Endodermal cell (in vitro differentiated cells): ENCODE data around the gene CCDC192. TPM values are rescaled to one million over a fixed set of nuclear protein-coding genes. Genes with fewer than 3 reads are reported as not detected.

Source experiments
- DNase-seq: peaks from one replicate; pipeline ENCODE4 v3.0.0-alpha.2; 2017
- H3K27ac ChIP-seq: 2 replicates; pipeline ENCODE4 v1.5.1; 2013; ENCODE audit warnings: mild to moderate bottlenecking, low read depth, low read length, moderate library complexity
- H3K27me3 ChIP-seq: 2 replicates; pipeline ENCODE4 v1.6.1; 2013; ENCODE audit warnings: mild to moderate bottlenecking, low read length, moderate library complexity; ENCODE audit not compliant: insufficient read depth, control insufficient read depth, poor library complexity, severe bottlenecking
- H3K36me3 ChIP-seq: 2 replicates; pipeline ENCODE4 v1.7.0; 2013; ENCODE audit warnings: mild to moderate bottlenecking, low read length, moderate library complexity; ENCODE audit not compliant: control insufficient read depth, insufficient read depth
- H3K4me1 ChIP-seq: one replicate; pipeline ENCODE4 v1.7.0; 2013; ENCODE audit warnings: low read length; ENCODE audit not compliant: control insufficient read depth, insufficient read depth
- H3K4me3 ChIP-seq: 2 replicates; pipeline ENCODE4 v1.5.1; 2013; ENCODE audit warnings: mild to moderate bottlenecking, low read length, moderate library complexity
- H3K9ac ChIP-seq: 2 replicates; pipeline ENCODE4 v1.6.1; 2013; ENCODE audit warnings: mild to moderate bottlenecking, low read length, moderate library complexity; ENCODE audit not compliant: poor library complexity, severe bottlenecking; ENCODE audit errors: extremely low read depth
- H3K9me3 ChIP-seq: 2 replicates; pipeline ENCODE4 v1.6.1; 2013; ENCODE audit warnings: mild to moderate bottlenecking, low read length, moderate library complexity; ENCODE audit not compliant: control insufficient read depth
- H3K27ac Mint-ChIP-seq: 2 replicates; pipeline ENCODE4 v1.8.0; 2020; ENCODE audit warnings: mixed read lengths
- H3K27me3 Mint-ChIP-seq: 2 replicates; pipeline ENCODE4 v1.8.0; 2021; ENCODE audit warnings: mild to moderate bottlenecking, mixed read lengths; ENCODE audit not compliant: insufficient read depth
- H3K36me3 Mint-ChIP-seq: 2 replicates; pipeline ENCODE4 v1.8.0; 2020; ENCODE audit warnings: low read depth, mixed read lengths
- H3K4me1 Mint-ChIP-seq: 2 replicates; pipeline ENCODE4 v1.8.0; 2020; ENCODE audit warnings: mixed read lengths
- H3K4me3 Mint-ChIP-seq: 2 replicates; pipeline ENCODE4 v1.8.0; 2020; ENCODE audit warnings: mild to moderate bottlenecking, moderate library complexity, mixed read lengths
- H3K9me3 Mint-ChIP-seq: 2 replicates; pipeline ENCODE4 v1.8.0; 2020; ENCODE audit warnings: mild to moderate bottlenecking, mixed read lengths
- CTCF ChIP-seq: fragments of 200-600 bp; sonication (generic); conservative IDR thresholded peaks from 2 replicates; pipeline ENCODE4 v1.5.0; 2021; ENCODE audit warnings: antibody characterized with exemption, mild to moderate bottlenecking
- WGBS, 2 experiments: methylation state at CpG; one replicate each; pipeline versions ENCODE4 v1.1.5 to v1.1.7; 2013; ENCODE audit warnings: missing lambda C conversion rate in 2 of 2, mixed read lengths in 1 of 2; ENCODE audit not compliant: insufficient coverage in 1 of 2, insufficient read length in 1 of 2; 5-methylcytosine and 5-hydroxymethylcytosine counted together
- total RNA-seq, 2 donors: library from RNA; stranded (reverse); fragmentation: NEBNext Ultra II Directional in 1 of 2; extraction: Animal tissue kit (Norgen Biotek cat#: 25700) in 1 of 2; gene quantifications; 2 replicates in 1 of 2; 3 replicates in 1 of 2; pipeline ENCODE4 v1.2.1, GENCODE V29; 2021

The CCDC192 gene
- total RNA-seq, 2 donors from 2014 or later = 0.48 to 1.3 TPM

- H3K4me3 ChIP-seq = no peak overlapping the region
- no peak overlapping the region for H3K27ac Mint-ChIP-seq
- no peaks in the 10 kb centered on the region for H3K4me1 ChIP-seq
- no peaks in the 10 kb centered on the region for H3K9me3 ChIP-seq
- no peaks in the 10 kb centered on the region for H3K27me3 Mint-ChIP-seq
- H3K36me3 ChIP-seq = no peaks in the 10 kb centered on the region
- H3K36me3 Mint-ChIP-seq = no peaks in the 10 kb centered on the region
- no peak overlapping the region for H3K4me3 Mint-ChIP-seq
- TF ChIP-seq CTCF = no peak
- no peak overlapping the region for H3K27ac ChIP-seq
- peaks cover 2% of the 10 kb centered on the region for H3K4me1 Mint-ChIP-seq
- no peaks in the 10 kb centered on the region for H3K27me3 ChIP-seq
- H3K9me3 Mint-ChIP-seq = no peaks in the 10 kb centered on the region
- no peak overlapping the region for H3K9ac ChIP-seq
- WGBS, 2 experiments = 59 to 90% methylated on average over 2 to 4 of the region's 4 CpGs
- no peak for DNase-seq
Measured at GRCh38 chr5:127870914-127871313, 167.7 kb downstream of the CCDC192 start.

GRCh38 chr5:127871503-127872153 lies 168.4 kb downstream of the CCDC192 start:
- H3K27me3 ChIP-seq = no peaks in the 10 kb centered on the region
- H3K4me3 ChIP-seq = no peak overlapping the region
- Mint-ChIP-seq H3K27me3 (no peaks in the 10 kb centered on the region), H3K27ac (no peak overlapping the region), H3K4me1 (peaks cover 2% of the 10 kb centered on the region), H3K9me3 (no peaks in the 10 kb centered on the region), H3K36me3 (no peaks in the 10 kb centered on the region), H3K4me3 (no peak overlapping the region)
- H3K4me1 ChIP-seq = no peaks in the 10 kb centered on the region
- TF ChIP-seq CTCF = no peak
- no peaks in the 10 kb centered on the region for H3K36me3 ChIP-seq
- no peak overlapping the region for H3K27ac ChIP-seq
- no peaks in the 10 kb centered on the region for H3K9me3 ChIP-seq
- 81% methylated on average over 7 to 8 of the region's 8 CpGs for WGBS, 2 experiments
- no peak overlapping the region for H3K9ac ChIP-seq
- no peak for DNase-seq

- no peaks in the 10 kb centered on the region for H3K4me1 ChIP-seq
- Mint-ChIP-seq H3K9me3 (no peaks in the 10 kb centered on the region), H3K4me3 (no peak overlapping the region), H3K36me3 (no peaks in the 10 kb centered on the region), H3K27me3 (no peaks in the 10 kb centered on the region), H3K4me1 (peaks cover 5% of the 10 kb centered on the region), H3K27ac (no peak overlapping the region)
- H3K9ac ChIP-seq = no peak overlapping the region
- no peaks in the 10 kb centered on the region for H3K27me3 ChIP-seq
- no peak for DNase-seq
- no peak overlapping the region for H3K27ac ChIP-seq
- TF ChIP-seq CTCF = no peak
- no peak overlapping the region for H3K4me3 ChIP-seq
- no peaks in the 10 kb centered on the region for H3K36me3 ChIP-seq
- no peaks in the 10 kb centered on the region for H3K9me3 ChIP-seq
Measured at GRCh38 chr5:127872494-127872893, 169.3 kb downstream of the CCDC192 start.
